ENCODE measurements around the gene VPS4B. TPM values are rescaled to one million over a fixed set of nuclear protein-coding genes. Genes with fewer than 3 reads are reported as not detected.

The VPS4B gene
- polyA plus RNA-seq, 1 experiment = 17.0 TPM

DNA sequence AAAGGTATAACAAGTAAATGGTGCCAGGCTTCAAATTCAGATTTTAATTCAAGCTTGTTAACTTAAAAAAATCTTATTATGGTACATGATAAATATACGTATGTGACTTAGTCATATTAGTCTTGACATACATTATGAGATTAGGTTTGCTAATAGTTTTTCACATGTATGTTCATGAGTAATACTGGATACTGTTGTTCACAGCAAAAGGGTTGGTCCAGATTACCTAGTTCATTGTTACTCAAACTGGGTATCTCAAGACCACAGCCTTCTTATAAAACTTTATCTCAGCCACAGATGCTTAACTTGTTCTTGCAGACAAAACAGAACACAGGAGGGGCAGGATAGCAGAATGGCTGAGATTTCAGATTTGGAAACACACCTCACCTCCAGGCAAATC is 26.8 kb downstream of the VPS4B start:
- ChIA-PET POLR2A (no interaction called here), CTCF (no interaction called here)
- DNase-seq (ENCODE audit: low read depth) = no peak
- no peaks in the 10 kb centered on the region for H3K27me3 ChIP-seq (ENCODE audit: control insufficient read depth, insufficient read depth, low read length)
- TF ChIP-seq CTCF (IDR thresholded peaks at IDR 0.05; ENCODE audit: insufficient read depth, low read depth, low read length) = no peak
- no peak overlapping the region for H3K4me3 ChIP-seq (ENCODE audit: low read depth, low read length)
- peaks cover 11% of the 10 kb centered on the region for H3K36me3 ChIP-seq (ENCODE audit: control insufficient read depth, insufficient read depth, low read length)

DNA sequence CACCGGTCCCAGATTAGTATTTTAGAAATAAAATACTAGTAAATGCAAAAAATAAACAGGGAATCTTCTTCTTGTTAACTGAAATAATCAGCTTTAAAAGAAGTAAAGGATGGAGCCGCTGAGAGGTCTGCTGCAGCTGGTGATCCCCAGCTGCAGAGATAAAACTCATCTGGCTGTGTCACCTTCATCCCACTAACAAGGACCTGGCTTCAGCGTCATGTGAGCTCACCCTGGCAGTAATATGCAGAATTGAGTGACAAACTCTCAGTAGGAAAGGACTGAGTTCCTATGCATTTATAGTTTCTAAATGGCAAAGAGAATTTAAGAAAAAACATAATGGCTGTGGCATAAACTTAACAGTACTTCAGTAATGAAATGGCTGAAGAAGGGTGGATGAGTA is 27.3 kb downstream of the VPS4B start:
- ChIA-PET CTCF (no interaction called here), POLR2A (no interaction called here)
- DNase-seq (ENCODE audit: low read depth) = no peak
- TF ChIP-seq CTCF (IDR thresholded peaks at IDR 0.05; ENCODE audit: insufficient read depth, low read depth, low read length) = no peak
- no peak overlapping the region for H3K4me3 ChIP-seq (ENCODE audit: low read depth, low read length)
- no peaks in the 10 kb centered on the region for H3K27me3 ChIP-seq (ENCODE audit: control insufficient read depth, insufficient read depth, low read length)
- peaks cover 11% of the 10 kb centered on the region for H3K36me3 ChIP-seq (ENCODE audit: control insufficient read depth, insufficient read depth, low read length)

GRCh38 chr18:63387861-63388260 is 34.4 kb downstream of the VPS4B start:
- Histone ChIP-seq H3K4me3 (ENCODE audit: low read depth, low read length) (no peak overlapping the region), H3K36me3 (ENCODE audit: control insufficient read depth, insufficient read depth, low read length) (peaks cover 7% of the 10 kb centered on the region), H3K27me3 (ENCODE audit: control insufficient read depth, insufficient read depth, low read length) (no peaks in the 10 kb centered on the region)
- POLR2A ChIA-PET = no interaction called here
- CTCF ChIA-PET = interaction anchor here (0.6 kb wide), 1 partner anchor 533 kb away, joined by 3 read pairs; no protein-coding TSS in a partner anchor
- no peak for TF ChIP-seq CTCF (IDR thresholded peaks at IDR 0.05; ENCODE audit: insufficient read depth, low read depth, low read length)
- no peak for DNase-seq (ENCODE audit: low read depth)

DNA sequence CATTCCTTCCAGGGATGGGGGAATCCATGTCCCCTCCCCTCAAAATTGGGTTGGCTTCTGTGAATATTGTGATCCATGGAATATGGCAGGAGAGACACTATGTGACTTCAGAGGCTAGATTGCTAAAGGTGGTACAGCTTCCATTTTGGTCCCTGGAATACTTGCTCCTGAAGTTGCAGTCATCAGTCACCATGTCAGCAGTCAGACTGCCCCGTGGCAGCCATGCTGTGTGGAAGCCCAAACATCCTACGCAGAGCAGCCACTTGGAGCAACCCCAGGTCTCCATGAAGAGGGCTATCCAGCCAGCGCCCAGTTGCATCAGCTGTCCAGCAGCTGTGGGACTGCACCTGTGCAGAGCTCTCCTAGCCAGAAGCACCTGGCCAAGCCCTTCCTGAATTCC is 39.4 kb downstream of the VPS4B start:
- POLR2A ChIA-PET = no interaction called here
- no peak for DNase-seq (ENCODE audit: low read depth)
- no peak overlapping the region for H3K4me3 ChIP-seq (ENCODE audit: low read depth, low read length)
- TF ChIP-seq CTCF (IDR thresholded peaks at IDR 0.05; ENCODE audit: insufficient read depth, low read depth, low read length) = no peak
- CTCF ChIA-PET = no interaction called here
- no peaks in the 10 kb centered on the region for H3K27me3 ChIP-seq (ENCODE audit: control insufficient read depth, insufficient read depth, low read length)
- peaks cover 4% of the 10 kb centered on the region; the same call in 1 of the 2 replicates for H3K36me3 ChIP-seq (ENCODE audit: control insufficient read depth, insufficient read depth, low read length)

GRCh38 chr18:63379639-63379962 is 42.7 kb downstream of the VPS4B start:
- no peaks in the 10 kb centered on the region for H3K27me3 ChIP-seq (ENCODE audit: control insufficient read depth, insufficient read depth, low read length)
- no peak for TF ChIP-seq CTCF (IDR thresholded peaks at IDR 0.05; ENCODE audit: insufficient read depth, low read depth, low read length)
- ChIA-PET POLR2A (no interaction called here), CTCF (no interaction called here)
- H3K36me3 ChIP-seq (ENCODE audit: control insufficient read depth, insufficient read depth, low read length) = peaks cover 4% of the 10 kb centered on the region; the same call in 1 of the 2 replicates
- no peak for DNase-seq (ENCODE audit: low read depth)
- no peak overlapping the region for H3K4me3 ChIP-seq (ENCODE audit: low read depth, low read length)

All from BJ (cell line).